HL-60 (cell line): ENCODE data around the gene GID4.

Source experiments
- DNase-seq, 2 experiments: peaks; one replicate each; pipeline ENCODE4 v3.0.0-alpha.2; 2010 to 2020; ENCODE audit warnings: low read depth in 1 of 2, low spot score in 1 of 2
- H3K27ac ChIP-seq: fragments of 250-450 bp; sonication (Bioruptor Pico); replicated peaks from 2 replicates; pipeline ENCODE4 v1.5.1; 2020; ENCODE audit warnings: mild to moderate bottlenecking, moderate library complexity
- H3K27me3 ChIP-seq: fragments of 250-450 bp; sonication (Bioruptor Pico); 2 replicates; pipeline ENCODE4 v1.5.1; 2021; ENCODE audit warnings: mild to moderate bottlenecking, moderate library complexity; ENCODE audit not compliant: insufficient read depth, poor library complexity, severe bottlenecking
- H3K4me3 ChIP-seq: replicated peaks from 2 replicates; pipeline ENCODE4 v1.5.1; 2011; ENCODE audit warnings: mild to moderate bottlenecking, control low read depth, low read length; ENCODE audit not compliant: insufficient read depth
- CTCF ChIP-seq: IDR thresholded peaks from one replicate; pipeline ENCODE4 v1.5.1; 2011; ENCODE audit warnings: low read length, control low read depth, inconsistent platforms; ENCODE audit not compliant: insufficient read depth
- GABPA ChIP-seq: IDR thresholded peaks from 2 replicates; pipeline ENCODE4 v1.6.1; 2012; ENCODE audit warnings: low read depth
- POLR2AphosphoS5 ChIP-seq: IDR thresholded peaks from 2 replicates; pipeline ENCODE4 v1.6.1; 2012; ENCODE audit warnings: low read depth
- REST ChIP-seq: IDR thresholded peaks from 2 replicates; pipeline ENCODE4 v1.6.1; 2012; ENCODE audit warnings: low read depth; ENCODE audit not compliant: insufficient replicate concordance
- SPI1 ChIP-seq: IDR thresholded peaks from 2 replicates; pipeline ENCODE4 v1.6.1; 2012; ENCODE audit warnings: low read depth, mild to moderate bottlenecking, borderline replicate concordance

The GID4 gene

GRCh38 chr17:18019838-18020154 is 19.4 kb upstream of the GID4 start:
- no peak overlapping the region for H3K27ac ChIP-seq
- H3K27me3 ChIP-seq, result no peaks in the 10 kb centered on the region
- no peak overlapping the region for H3K4me3 ChIP-seq
- TF ChIP-seq CTCF (no peak), REST (no peak), SPI1 (no peak), GABPA (no peak), POLR2AphosphoS5 (no peak)
- no peak for DNase-seq

GRCh38 chr17:18020971-18021370 is 18.2 kb upstream of the GID4 start:
- no peak overlapping the region for H3K27ac ChIP-seq
- H3K4me3 ChIP-seq, result no peak overlapping the region
- TF ChIP-seq GABPA, result no peak
- TF ChIP-seq POLR2AphosphoS5, result no peak
- no peak for TF ChIP-seq CTCF
- no peak for TF ChIP-seq REST
- no peak for TF ChIP-seq SPI1
- no peaks in the 10 kb centered on the region for H3K27me3 ChIP-seq
- DNase-seq, result no peak

- no peaks in the 10 kb centered on the region for H3K27me3 ChIP-seq
- H3K4me3 ChIP-seq, result no peak overlapping the region
- no peak overlapping the region for H3K27ac ChIP-seq
- TF ChIP-seq SPI1 (no peak), POLR2AphosphoS5 (no peak), REST (no peak), GABPA (no peak), CTCF (no peak)
- no peak for DNase-seq
Observed at GRCh38 chr17:18021372-18021771, 17.8 kb upstream of the GID4 start.
